C4-2B (cell line): ENCODE measurements around the gene MACIR.

Source experiments
- ZFX ChIP-seq: fragments of 450-650 bp; IDR thresholded peaks from 2 replicates; pipeline ENCODE4 v1.6.1; 2017
- TF ChIP-seq, protein P1 (sequence below): fragments of 450-650 bp; conservative IDR thresholded peaks from 2 replicates; pipeline ENCODE4 v1.5.1; 2017; ENCODE audit warnings: mild to moderate bottlenecking

DNA sequence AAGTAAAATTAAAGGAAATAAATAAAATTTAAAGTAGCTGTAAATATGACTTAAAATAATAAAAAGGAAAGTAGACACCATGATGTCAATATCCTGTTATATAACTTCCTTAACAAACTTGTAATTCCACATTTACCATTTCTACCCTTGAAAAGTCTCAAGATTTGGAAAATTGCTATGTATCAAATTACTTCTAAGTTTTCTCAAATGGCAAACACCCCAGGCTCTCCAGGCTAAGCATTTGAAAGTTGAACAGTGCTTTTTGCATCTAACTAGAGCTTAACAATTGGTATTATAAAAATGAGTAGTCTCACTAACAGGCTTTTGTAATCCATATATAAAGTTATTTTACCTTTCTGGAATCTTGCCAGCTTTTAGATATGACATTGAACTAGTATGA lies 41.5 kb upstream of the MACIR start:
- TF ChIP-seq, protein P1, sequence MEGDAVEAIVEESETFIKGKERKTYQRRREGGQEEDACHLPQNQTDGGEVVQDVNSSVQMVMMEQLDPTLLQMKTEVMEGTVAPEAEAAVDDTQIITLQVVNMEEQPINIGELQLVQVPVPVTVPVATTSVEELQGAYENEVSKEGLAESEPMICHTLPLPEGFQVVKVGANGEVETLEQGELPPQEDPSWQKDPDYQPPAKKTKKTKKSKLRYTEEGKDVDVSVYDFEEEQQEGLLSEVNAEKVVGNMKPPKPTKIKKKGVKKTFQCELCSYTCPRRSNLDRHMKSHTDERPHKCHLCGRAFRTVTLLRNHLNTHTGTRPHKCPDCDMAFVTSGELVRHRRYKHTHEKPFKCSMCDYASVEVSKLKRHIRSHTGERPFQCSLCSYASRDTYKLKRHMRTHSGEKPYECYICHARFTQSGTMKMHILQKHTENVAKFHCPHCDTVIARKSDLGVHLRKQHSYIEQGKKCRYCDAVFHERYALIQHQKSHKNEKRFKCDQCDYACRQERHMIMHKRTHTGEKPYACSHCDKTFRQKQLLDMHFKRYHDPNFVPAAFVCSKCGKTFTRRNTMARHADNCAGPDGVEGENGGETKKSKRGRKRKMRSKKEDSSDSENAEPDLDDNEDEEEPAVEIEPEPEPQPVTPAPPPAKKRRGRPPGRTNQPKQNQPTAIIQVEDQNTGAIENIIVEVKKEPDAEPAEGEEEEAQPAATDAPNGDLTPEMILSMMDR: no peak
- no peak for TF ChIP-seq ZFX
